IPS-15b (cell line): ENCODE results near the gene EHD1.
A peak's percentile ranks its signal among the peaks of the same experiment; 100 is the strongest.

ENCODE experiments used
- H3K27me3 ChIP-seq: one replicate; pipeline ENCODE4 v1.6.1; 2013; ENCODE audit warnings: low read length; ENCODE audit not compliant: control insufficient read depth, insufficient read depth
- H3K36me3 ChIP-seq: one replicate; pipeline ENCODE4 v1.6.1; 2013; ENCODE audit warnings: low read length; ENCODE audit not compliant: control insufficient read depth, insufficient read depth
- H3K4me1 ChIP-seq: one replicate; pipeline ENCODE4 v1.6.1; 2013; ENCODE audit warnings: mild to moderate bottlenecking, low read length; ENCODE audit not compliant: control insufficient read depth, insufficient read depth
- H3K4me3 ChIP-seq: one replicate; pipeline ENCODE4 v1.5.1; 2013; ENCODE audit warnings: low read depth, low read length
- H3K9ac ChIP-seq: one replicate; pipeline ENCODE4 v1.6.1; 2013; ENCODE audit warnings: low read depth, mild to moderate bottlenecking, low read length
- H3K9me3 ChIP-seq: one replicate; pipeline ENCODE4 v1.6.1; 2013; ENCODE audit warnings: mild to moderate bottlenecking, low read length; ENCODE audit not compliant: control insufficient read depth, insufficient read depth

The EHD1 gene

GRCh38 chr11:64865286-64866172 lies 12.9 kb downstream of the EHD1 start:
- Histone ChIP-seq H3K9me3 (no peaks in the 10 kb centered on the region), H3K9ac (no peak overlapping the region), H3K4me1 (no peaks in the 10 kb centered on the region), H3K4me3 (no peak overlapping the region), H3K27me3 (no peaks in the 10 kb centered on the region), H3K36me3 (peaks cover 4% of the 10 kb centered on the region)

- Histone ChIP-seq H3K9me3 (no peaks in the 10 kb centered on the region), H3K4me1 (no peaks in the 10 kb centered on the region), H3K4me3 (no peak overlapping the region), H3K36me3 (peaks cover 4% of the 10 kb centered on the region), H3K27me3 (no peaks in the 10 kb centered on the region), H3K9ac (peak overlapping the region; percentile 24)
Measured at GRCh38 chr11:64864473-64865285, 13.7 kb downstream of the EHD1 start.

- Histone ChIP-seq H3K4me3 (no peak overlapping the region), H3K9ac (peak overlapping the region; percentile 54), H3K4me1 (no peaks in the 10 kb centered on the region), H3K9me3 (no peaks in the 10 kb centered on the region), H3K36me3 (peaks cover 4% of the 10 kb centered on the region), H3K27me3 (no peaks in the 10 kb centered on the region)
Measured at GRCh38 chr11:64864135-64864472, 14.3 kb downstream of the EHD1 start.

GRCh38 chr11:64863391-64864060 lies 14.9 kb downstream of the EHD1 start:
- Histone ChIP-seq H3K36me3 (peaks cover 4% of the 10 kb centered on the region), H3K9ac (peak overlapping the region; percentile 54), H3K4me3 (no peak overlapping the region), H3K9me3 (no peaks in the 10 kb centered on the region), H3K27me3 (no peaks in the 10 kb centered on the region), H3K4me1 (no peaks in the 10 kb centered on the region)

- no peak overlapping the region for H3K4me3 ChIP-seq
- no peak overlapping the region for H3K9ac ChIP-seq
- peaks cover 4% of the 10 kb centered on the region for H3K36me3 ChIP-seq
- no peaks in the 10 kb centered on the region for H3K27me3 ChIP-seq
- no peaks in the 10 kb centered on the region for H3K4me1 ChIP-seq
- no peaks in the 10 kb centered on the region for H3K9me3 ChIP-seq
Measured at GRCh38 chr11:64862987-64863390, 15.4 kb downstream of the EHD1 start.

GRCh38 chr11:64861227-64861975 lies 17.0 kb downstream of the EHD1 start:
- H3K9ac ChIP-seq: no peak overlapping the region
- H3K27me3 ChIP-seq: no peaks in the 10 kb centered on the region
- H3K4me1 ChIP-seq: no peaks in the 10 kb centered on the region
- H3K9me3 ChIP-seq: no peaks in the 10 kb centered on the region
- peaks cover 7% of the 10 kb centered on the region for H3K36me3 ChIP-seq
- H3K4me3 ChIP-seq: no peak overlapping the region

GRCh38 chr11:64859542-64860414 lies 18.6 kb downstream of the EHD1 start:
- no peaks in the 10 kb centered on the region for H3K4me1 ChIP-seq
- no peak overlapping the region for H3K4me3 ChIP-seq
- no peaks in the 10 kb centered on the region for H3K9me3 ChIP-seq
- H3K36me3 ChIP-seq: peaks cover 5% of the 10 kb centered on the region
- no peaks in the 10 kb centered on the region for H3K27me3 ChIP-seq
- no peak overlapping the region for H3K9ac ChIP-seq

- Histone ChIP-seq H3K9ac (no peak overlapping the region), H3K9me3 (no peaks in the 10 kb centered on the region), H3K4me3 (no peak overlapping the region), H3K4me1 (no peaks in the 10 kb centered on the region), H3K27me3 (no peaks in the 10 kb centered on the region), H3K36me3 (peaks cover 14% of the 10 kb centered on the region)
Measured at GRCh38 chr11:64858467-64859263, 19.8 kb downstream of the EHD1 start.

- H3K9me3 ChIP-seq: no peaks in the 10 kb centered on the region
- peaks cover 14% of the 10 kb centered on the region for H3K36me3 ChIP-seq
- H3K4me3 ChIP-seq: no peak overlapping the region
- no peaks in the 10 kb centered on the region for H3K27me3 ChIP-seq
- H3K9ac ChIP-seq: no peak overlapping the region
- no peaks in the 10 kb centered on the region for H3K4me1 ChIP-seq
Measured at GRCh38 chr11:64857485-64857884, 20.9 kb downstream of the EHD1 start.
